ENCODE results near the gene TUBGCP2.

The TUBGCP2 gene

DNA sequence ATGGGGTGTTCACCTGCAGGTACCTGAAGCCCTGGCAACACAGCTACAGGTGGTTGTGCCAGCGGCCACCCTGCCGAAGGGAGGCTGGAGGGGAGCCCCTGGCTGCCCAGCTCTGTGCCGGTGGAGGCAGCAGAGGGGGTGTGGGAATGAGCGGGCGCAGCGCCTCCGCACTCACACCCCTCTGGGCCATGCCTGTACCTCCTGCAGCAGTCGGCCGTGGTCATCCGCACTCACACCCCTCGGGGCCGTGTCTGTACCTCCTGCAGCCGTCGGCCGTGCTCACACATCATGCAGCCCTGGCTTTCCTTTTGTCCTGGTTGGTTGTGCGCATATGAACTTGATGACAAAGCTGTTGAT, 1.7 kb upstream of the TUBGCP2 start:
- H3K27me3 ChIP-seq (ENCODE audit: insufficient read depth, poor library complexity, severe bottlenecking) = no peaks in the 10 kb centered on the region
- H3K36me3 ChIP-seq (ENCODE audit: low read depth) = peaks cover 21% of the 10 kb centered on the region
- H3K4me1 ChIP-seq (ENCODE audit: insufficient read depth, poor library complexity, severe bottlenecking) = peaks cover 3% of the 10 kb centered on the region
- ATAC-seq (ENCODE audit: low read depth) = no peak
- no peaks in the 10 kb centered on the region for H3K9me3 ChIP-seq (ENCODE audit: severe bottlenecking)
- no peak for DNase-seq (ENCODE audit: low spot score)
- TF ChIP-seq, protein P1, sequence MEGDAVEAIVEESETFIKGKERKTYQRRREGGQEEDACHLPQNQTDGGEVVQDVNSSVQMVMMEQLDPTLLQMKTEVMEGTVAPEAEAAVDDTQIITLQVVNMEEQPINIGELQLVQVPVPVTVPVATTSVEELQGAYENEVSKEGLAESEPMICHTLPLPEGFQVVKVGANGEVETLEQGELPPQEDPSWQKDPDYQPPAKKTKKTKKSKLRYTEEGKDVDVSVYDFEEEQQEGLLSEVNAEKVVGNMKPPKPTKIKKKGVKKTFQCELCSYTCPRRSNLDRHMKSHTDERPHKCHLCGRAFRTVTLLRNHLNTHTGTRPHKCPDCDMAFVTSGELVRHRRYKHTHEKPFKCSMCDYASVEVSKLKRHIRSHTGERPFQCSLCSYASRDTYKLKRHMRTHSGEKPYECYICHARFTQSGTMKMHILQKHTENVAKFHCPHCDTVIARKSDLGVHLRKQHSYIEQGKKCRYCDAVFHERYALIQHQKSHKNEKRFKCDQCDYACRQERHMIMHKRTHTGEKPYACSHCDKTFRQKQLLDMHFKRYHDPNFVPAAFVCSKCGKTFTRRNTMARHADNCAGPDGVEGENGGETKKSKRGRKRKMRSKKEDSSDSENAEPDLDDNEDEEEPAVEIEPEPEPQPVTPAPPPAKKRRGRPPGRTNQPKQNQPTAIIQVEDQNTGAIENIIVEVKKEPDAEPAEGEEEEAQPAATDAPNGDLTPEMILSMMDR (IDR thresholded peaks at IDR 0.05; ENCODE audit: poor library complexity, severe bottlenecking) = no peak
- no peak overlapping the region for H3K4me3 ChIP-seq (ENCODE audit: severe bottlenecking)
- H3K27ac ChIP-seq (ENCODE audit: poor library complexity, severe bottlenecking) = no peak overlapping the region

DNA sequence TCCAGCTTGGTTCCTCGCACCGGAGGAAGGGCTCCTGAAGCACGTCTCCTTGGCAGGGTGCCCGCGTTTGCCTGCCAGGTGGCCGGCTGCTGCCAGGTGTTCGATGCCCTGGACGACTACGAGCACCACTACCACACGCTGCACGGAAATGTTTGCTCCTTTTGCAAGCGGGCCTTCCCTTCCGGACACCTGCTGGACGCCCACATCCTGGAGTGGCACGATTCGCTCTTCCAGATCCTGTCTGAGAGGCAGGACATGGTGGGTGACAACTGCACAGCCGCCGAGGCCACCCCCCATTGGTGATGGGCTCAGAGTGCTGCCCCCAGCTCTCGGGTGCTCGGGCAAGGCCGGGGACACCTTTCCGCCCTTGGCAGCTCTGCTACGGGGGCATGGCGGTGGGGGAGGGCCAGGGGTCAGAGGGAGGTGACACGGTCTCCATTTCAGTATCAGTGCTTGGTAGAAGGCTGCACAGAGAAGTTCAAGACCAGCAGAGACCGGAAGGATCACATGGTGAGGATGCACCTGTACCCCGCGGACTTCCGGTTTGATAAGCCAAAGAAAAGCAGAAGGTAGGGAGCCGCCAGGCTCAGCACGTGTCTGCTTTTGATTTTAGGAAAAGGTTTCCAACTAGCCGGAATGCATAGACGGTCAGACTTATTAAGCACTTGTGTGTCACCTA, 1.2 kb upstream of the TUBGCP2 start:
- peak overlapping the region; percentile 97 for H3K4me3 ChIP-seq (ENCODE audit: severe bottlenecking)
- no peaks in the 10 kb centered on the region for H3K9me3 ChIP-seq (ENCODE audit: severe bottlenecking)
- peaks cover 3% of the 10 kb centered on the region for H3K4me1 ChIP-seq (ENCODE audit: insufficient read depth, poor library complexity, severe bottlenecking)
- TF ChIP-seq, protein P1 (IDR thresholded peaks at IDR 0.05; ENCODE audit: poor library complexity, severe bottlenecking) = no peak
- peaks cover 22% of the 10 kb centered on the region for H3K36me3 ChIP-seq (ENCODE audit: low read depth)
- DNase-seq (ENCODE audit: low spot score) (no peak), ATAC-seq (ENCODE audit: low read depth) (no peak)
- peak overlapping the region; percentile 66 for H3K27ac ChIP-seq (ENCODE audit: poor library complexity, severe bottlenecking)
- H3K27me3 ChIP-seq (ENCODE audit: insufficient read depth, poor library complexity, severe bottlenecking) = no peaks in the 10 kb centered on the region

DNA sequence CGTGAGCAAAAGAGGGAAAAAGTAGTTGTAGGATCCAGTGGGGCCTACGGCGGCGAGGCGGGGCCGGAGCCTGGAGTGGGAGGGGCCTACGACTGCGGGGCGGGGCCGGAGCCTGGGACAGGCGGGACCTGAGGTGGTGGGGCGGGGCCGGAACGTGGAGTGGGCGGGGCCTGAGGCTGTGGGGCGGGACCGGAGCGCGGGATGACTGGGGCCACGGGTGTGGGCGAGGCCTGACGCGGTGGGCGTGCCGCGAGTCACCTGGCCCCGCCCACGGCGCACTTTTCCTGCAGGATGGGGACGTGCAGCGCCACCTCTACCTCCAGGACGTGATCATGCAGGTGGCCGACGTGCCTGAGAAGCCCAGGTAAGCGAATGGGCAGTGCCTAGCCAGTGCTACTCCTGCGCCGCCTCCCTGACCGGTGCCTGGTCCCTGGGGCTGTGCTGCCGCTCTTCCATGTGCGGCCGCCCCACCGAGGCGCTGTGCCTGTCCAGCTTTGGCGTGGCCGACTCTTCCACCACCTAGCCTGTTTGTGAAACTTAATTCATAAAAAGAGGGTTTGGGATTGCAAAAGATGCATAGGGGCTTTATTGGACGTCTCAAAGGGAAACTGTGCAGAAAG, 538 bp upstream of the TUBGCP2 start:
- ATAC-seq (ENCODE audit: low read depth) (peak; percentile 74), DNase-seq (ENCODE audit: low spot score) (peak; percentile 87)
- no peaks in the 10 kb centered on the region for H3K27me3 ChIP-seq (ENCODE audit: insufficient read depth, poor library complexity, severe bottlenecking)

DNA sequence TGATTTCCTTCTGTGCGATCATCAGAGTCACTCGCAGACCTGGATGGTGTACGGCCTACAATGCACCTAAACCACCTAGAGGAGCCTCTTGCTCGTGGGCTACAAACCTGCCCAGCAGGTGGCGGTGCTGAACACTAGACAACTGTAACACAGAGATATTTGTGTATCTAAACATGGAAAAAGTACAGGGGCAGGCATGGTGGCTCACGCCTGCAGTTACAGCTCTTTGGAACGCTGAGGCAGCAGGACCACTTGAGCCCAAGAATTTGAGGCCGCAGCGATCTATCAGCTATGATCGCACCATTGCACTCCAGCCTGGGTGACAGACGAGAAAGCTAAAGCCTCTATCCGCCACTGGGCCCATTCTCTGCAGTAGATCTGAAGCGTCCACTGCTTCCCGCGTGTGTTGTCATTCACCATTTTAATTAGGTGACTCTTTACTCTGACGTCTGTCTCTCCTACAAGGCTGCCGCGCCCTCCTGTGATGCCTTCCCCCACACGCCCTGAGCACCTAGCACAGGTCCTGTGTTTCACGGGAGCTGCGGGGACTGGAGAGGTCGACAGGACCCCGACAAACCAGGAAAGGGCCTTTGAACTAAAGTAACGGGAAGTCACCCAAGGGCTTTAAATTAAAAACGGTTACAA, 774 bp downstream of the TUBGCP2 start:
- TF ChIP-seq, protein P1 (IDR thresholded peaks at IDR 0.05; ENCODE audit: poor library complexity, severe bottlenecking) = peak; percentile 89
- peaks cover 3% of the 10 kb centered on the region for H3K4me1 ChIP-seq (ENCODE audit: insufficient read depth, poor library complexity, severe bottlenecking)
- ATAC-seq (ENCODE audit: low read depth) = peak; percentile 56
- H3K27ac ChIP-seq (ENCODE audit: poor library complexity, severe bottlenecking) = peak overlapping the region; percentile 66
- peak overlapping the region; percentile 97 for H3K4me3 ChIP-seq (ENCODE audit: severe bottlenecking)
- no peaks in the 10 kb centered on the region for H3K9me3 ChIP-seq (ENCODE audit: severe bottlenecking)
- no peaks in the 10 kb centered on the region for H3K27me3 ChIP-seq (ENCODE audit: insufficient read depth, poor library complexity, severe bottlenecking)
- peaks cover 32% of the 10 kb centered on the region for H3K36me3 ChIP-seq (ENCODE audit: low read depth)
- no peak for DNase-seq (ENCODE audit: low spot score)

More for the DNA sequence above, 538 bp upstream of the TUBGCP2 start:
- H3K36me3 ChIP-seq (ENCODE audit: low read depth) = peaks cover 26% of the 10 kb centered on the region
- TF ChIP-seq, protein P1 (IDR thresholded peaks at IDR 0.05; ENCODE audit: poor library complexity, severe bottlenecking) = no peak
- peaks cover 3% of the 10 kb centered on the region for H3K4me1 ChIP-seq (ENCODE audit: insufficient read depth, poor library complexity, severe bottlenecking)
- H3K4me3 ChIP-seq (ENCODE audit: severe bottlenecking) = peak overlapping the region; percentile 97
- H3K27ac ChIP-seq (ENCODE audit: poor library complexity, severe bottlenecking) = peak overlapping the region; percentile 66
- no peaks in the 10 kb centered on the region for H3K9me3 ChIP-seq (ENCODE audit: severe bottlenecking)
